Stimulated activated CD4-positive, alpha-beta T cell treated with anti-CD3 and anti-CD28 coated beads, Interleukin-15, amount 100 ng/mL, for 48 hours (primary cell): ENCODE data around the gene SLC5A6.

ENCODE experiments used
- DNase-seq, 2 donors: peaks; one replicate each; pipeline ENCODE4 v3.0.0-alpha.2; 2020; ENCODE audit warnings: low read depth in 2 of 2

Gene SLC5A6

DNA sequence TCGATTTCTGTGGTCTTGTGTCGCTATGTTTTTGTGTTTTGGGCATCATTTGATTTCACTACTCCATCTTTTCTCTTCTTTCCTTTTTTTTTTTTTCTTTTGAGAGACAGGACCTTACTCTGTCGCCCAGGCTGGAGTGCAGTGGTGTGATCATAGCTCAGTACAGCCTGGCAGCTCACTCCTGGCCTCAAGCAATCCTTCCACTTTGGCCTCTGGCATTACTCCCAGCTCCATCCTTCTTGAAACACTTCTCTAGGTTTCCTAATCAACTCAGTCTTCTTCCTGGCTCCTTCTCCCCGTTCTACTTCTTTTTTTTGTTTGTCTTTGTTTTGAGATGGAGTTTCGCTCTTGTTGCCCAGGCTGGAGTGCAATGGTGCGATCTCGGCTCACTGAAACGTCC lies 36.7 kb downstream of the SLC5A6 start:
- DNase-seq = no peak

DNA sequence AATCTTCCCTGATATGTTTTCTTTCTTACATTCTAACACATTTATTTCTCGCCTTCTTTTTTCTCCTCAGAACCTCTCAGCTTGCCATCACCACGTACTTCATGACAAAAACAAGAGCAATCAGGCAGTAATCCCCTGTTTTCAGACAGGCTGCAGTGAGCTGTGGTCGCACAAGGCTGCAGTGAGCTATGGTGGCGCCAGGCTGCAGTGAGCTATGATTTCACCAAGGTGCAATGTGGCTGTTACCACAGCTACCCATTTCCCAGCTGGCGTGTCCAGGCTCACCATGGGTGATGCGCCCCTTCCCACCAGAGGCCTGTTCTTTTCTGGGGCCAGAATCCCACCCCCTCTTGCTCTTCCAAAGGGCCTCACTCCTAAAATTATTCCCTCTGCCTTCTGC lies 37.4 kb downstream of the SLC5A6 start:
- no peak for DNase-seq

DNA sequence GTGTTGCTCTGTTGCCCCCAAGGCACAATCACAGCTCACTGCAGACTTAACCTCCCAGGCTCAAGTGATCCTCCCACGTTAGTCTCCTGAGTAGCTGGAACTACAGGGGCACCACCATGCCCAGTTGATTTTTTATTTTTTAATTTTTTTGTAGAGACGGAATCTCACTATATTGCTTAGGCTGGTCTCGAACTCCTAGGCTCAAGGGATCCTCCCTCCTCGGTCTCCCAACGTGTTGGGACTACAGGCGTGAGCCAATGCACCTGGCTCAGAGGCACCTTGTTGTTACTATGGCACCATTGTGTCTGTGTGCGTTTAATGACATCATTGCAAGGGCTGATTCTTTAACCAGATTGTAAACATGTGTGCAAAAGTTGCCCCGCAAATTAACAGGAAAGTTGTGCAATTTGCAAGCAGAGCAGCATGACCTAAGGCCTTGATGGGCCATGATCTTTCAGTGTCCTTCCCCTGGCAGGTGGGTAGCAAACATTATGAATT lies 40.7 kb downstream of the SLC5A6 start:
- DNase-seq = no peak

DNA sequence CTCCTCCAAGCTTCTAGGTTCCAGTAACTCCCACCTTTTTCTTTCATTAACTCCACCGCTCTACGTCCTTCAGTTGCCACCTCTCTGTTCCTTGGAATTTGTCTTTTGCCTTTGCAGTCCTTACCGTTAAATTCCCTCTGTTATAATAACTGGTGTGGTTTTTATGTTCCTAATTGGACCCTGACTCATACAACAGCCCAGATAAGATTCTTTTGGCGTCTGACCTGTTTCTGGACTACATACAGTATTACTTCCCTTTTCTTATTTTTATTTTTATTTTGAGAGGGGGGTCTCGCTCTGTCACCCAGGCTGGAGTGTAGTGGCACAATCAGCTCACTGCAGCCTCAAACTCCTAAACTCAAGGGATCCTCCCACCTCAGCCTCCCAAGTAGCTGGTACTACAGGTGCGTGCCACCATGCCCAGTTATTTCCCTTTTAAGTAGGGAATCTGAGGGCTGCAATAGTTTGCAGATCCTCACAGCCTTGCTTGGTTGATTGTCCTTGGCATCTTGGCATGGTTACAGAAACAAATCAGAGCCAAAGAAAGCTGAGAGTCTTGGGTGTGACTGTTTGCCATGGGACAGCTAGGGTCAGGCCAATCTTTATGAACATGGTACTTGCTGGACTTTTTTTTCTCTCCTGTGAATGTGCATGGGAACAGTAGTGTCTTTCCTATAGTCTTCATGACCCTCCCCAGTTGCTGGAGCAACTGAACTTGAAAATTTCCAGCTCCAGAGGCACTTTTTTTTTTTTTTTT lies 41.3 kb downstream of the SLC5A6 start:
- DNase-seq = no peak

DNA sequence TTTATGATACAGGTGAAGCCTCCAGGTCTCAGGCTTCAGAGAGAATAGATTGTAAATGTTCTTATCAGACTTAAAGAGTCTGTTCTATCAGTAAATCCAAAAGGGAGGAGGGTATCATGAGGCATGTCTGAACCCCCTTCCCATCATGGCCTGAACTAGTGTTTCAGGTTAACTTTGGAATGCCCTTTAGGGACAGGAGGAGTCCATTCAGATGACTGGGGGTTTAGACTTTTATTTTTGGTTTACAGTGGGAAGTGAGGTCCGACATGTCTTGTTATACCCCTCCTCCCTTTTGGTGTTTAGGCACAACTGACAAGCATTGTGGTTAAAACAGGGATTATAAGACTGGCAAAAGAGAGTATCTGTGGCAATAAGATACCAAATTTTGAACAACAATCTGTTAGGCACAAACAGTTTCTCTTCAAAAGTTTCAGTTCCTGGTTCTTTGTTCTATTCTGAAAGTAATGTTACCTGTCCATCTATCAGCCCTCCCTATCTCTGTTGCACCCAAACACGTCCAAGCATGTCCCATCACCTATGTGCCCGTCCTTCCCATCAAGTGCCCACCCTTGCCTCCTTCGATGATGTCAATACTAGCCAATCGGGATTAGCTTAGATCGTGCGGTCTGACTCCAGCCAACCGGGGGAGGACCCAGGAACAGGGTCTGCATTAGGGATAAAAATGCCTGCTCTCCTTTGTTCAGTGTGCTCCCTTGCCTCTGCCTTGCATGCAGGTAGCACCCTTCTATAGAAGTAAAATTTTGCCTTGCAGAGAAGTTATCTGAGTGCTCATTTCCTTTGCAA lies 46.9 kb downstream of the SLC5A6 start:
- no peak for DNase-seq

DNA sequence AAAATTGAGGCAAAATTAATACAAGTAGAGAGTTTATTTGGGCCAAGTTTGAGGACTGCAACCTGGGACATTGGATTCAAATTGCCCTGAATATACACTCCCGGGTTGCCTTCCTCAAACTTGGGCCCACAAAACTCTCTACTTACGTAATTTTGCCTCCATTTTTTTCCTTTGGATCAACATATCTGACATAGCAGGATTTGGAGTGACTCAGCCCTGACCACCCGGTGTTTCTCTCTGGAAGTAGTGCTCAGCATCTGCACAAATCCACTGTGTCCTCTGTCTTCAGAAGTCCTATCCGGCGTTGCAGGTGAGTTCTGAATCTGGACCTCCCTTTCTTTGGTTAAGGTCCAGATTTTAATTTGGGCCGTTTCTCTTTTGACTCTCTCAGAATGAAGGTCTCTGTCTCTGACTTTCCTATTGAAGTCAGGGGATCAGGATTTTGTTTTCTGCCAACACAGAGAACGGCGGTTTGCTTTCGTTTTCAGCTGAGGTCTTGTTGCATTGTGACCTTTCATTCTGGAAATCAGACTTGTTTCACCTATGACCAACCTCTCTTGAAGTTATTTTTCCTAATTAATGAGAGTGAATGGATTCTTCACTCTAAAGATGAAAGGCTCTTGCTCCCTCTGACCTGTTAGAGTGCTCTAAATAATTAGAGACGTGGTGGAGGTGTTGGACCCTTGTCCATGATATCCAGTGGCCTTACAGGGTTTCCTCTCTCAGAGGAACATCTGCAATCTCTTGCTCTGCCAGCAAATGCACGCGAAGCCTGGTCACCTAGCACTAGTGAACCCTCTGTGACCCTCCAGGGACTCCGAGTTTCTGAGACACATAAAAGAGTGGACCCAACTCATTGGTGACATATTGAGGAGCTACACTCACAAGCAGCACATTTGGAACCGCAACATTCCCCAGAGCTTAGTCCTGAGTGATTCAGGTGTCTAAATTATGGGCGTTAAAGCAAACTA lies 49.6 kb downstream of the SLC5A6 start:
- DNase-seq = no peak

DNA sequence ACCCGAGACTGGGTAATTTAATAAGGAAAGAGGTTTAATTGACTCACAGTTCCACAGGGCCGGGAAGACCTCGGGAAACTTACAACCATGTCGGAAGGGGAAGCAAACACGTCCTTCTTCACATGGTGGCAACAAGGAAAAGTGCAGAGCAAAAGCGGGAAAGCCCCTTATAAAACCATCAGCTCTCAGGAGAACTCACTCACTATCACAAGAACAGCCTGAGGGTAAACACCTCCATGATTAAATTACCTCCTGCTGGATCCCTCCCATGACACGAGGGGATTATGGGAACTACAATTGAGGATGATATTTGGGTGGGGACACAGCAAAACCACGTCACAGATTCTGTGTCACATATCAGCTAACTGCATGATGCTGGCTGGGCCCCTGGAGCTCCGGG lies 51.9 kb downstream of the SLC5A6 start:
- no peak for DNase-seq

DNA sequence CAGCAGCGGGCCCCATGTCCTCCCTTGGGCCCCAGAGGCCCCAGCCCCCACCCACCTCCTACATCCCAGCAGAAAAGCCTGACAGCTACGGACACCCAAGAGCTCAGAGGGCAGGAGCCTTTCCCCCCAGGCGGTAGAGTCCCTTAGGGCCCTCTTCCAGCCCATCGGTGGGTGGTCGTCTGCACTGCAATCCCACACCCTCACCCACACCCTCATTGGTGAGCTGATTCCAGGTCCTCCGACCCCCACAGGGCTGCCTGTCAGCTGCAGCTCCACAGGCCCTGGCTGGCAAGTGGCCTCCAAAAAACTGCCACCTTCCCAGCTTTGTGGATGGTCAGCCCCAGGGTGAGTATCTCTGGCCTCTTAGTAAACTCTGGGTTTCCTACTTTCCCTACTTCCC lies 52.8 kb downstream of the SLC5A6 start:
- DNase-seq = no peak

DNA sequence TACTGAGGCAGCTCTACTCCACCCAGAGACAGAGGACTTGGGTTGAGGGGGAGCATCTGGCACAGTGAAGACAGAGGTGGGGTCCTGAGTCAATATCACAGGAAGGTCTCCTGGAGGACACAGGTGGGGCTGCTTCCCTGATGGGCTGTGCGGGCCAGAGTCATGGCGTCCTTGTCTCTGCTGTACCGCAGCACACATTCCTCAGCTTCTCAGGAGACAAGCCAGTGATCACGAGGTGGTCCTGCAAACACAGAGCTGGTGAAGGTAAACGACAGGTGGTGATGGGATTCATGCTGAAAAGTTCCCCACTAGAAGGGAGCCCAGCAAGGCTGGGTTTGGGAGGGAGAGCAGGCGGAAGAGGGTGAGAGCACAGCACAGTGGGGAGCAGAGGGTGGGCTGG lies 53.6 kb downstream of the SLC5A6 start:
- DNase-seq = no peak

DNA sequence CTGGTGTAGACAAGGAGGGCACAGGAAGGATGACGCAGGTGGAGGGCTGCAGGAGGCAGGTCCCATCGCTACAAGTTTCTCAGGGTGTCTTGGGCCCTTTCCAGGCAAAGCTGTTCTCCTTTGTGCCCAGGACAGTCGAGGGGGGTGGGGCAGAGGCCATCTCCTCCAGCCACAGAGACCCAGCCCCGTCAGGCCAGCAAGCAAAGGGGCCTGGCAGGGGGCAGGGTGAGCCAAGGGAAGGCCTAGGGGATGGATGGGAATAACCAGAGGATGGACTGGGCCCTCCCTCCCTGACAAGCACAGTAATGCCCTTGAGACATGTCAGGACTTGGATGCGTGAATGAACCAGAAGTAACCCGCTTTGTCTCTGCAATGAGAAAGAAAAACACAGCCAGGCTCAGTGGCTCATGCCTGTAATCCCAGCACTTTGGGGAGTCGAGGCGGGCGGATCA lies 57.0 kb downstream of the SLC5A6 start:
- no peak for DNase-seq

DNA sequence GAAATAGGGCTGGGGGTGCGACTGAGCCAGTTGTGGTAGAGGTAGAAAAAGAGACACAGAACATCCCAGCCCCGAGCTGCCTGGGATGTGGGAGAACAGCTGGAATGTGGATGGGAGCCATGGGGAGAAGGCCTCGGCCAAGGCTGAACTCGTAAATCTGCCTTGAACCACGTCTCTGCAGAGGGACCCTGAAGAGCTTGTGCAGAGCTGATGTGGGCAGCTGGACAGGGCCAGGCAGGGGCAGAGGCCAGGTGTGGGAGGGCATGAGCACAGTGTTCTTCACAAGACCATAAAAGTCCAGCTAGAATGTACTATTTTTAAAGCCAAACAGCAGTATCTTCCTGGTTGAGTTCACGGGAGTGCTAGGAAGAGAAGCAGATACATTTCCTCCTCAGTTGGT lies 57.6 kb downstream of the SLC5A6 start:
- no peak for DNase-seq

DNA sequence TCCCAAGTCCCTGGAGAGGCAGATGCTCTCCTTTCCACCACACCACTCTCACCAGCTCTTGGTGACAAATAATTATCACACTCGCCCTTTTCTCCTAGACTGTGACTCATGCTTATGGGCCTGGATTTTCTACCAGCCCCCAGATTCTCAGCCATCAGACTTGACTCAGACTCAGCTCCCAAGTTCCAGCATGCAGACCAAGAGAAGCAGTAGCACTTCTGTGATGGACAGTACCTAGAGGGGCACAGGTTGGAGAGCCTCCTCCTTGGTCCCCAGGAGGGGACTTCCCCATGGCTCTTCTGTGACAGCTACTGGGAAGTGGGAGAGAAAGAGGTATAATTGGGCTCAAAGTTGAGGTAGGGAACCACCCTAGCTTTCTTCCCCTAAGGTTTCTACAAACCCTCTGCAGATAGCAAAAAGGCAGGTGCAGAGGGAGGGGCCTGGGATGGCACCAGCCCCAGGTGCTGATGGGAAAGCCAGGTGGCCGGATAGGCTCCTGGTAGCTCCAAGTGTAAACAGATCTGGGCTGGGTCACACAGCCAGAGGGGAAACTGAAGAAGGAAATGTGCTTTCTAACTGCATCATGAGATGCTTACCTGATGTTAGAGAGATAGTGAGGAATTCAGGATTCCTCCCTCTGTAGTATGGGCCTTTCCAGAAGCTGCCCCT lies 59.1 kb downstream of the SLC5A6 start:
- DNase-seq = no peak

DNA sequence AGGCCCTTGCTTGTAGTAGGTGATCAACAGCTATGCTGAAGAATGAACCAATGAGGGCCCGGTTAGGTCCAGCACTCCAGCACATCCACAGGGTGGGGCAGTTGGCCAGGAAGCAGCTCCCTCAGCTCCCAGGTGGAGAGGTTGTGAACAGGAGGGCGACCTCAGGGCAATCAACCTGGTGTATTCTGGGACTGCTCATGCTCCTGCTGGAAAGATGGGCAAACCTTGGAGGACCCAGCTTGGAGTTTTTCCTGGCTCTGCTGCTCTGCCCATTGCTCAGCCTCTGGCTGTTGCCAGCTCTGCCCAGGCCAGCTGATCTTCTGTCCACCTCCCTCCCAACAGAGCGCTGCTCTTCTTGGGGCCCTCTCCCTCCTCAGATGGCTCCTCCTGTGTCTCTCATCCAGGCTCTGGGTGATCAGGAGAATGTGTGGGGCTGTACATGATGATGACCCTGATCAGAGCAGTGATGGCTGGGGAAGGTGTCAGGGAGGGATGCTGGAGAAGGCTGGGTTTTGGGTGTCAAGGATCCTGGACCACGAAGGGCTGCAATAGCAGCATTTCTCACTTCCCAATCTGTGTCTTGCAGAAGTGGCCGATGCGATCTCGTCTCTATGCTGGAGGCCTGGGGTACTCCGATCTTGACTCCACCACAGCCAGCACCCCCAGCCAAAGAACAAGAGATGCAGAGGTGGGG lies 59.8 kb downstream of the SLC5A6 start:
- DNase-seq = no peak

DNA sequence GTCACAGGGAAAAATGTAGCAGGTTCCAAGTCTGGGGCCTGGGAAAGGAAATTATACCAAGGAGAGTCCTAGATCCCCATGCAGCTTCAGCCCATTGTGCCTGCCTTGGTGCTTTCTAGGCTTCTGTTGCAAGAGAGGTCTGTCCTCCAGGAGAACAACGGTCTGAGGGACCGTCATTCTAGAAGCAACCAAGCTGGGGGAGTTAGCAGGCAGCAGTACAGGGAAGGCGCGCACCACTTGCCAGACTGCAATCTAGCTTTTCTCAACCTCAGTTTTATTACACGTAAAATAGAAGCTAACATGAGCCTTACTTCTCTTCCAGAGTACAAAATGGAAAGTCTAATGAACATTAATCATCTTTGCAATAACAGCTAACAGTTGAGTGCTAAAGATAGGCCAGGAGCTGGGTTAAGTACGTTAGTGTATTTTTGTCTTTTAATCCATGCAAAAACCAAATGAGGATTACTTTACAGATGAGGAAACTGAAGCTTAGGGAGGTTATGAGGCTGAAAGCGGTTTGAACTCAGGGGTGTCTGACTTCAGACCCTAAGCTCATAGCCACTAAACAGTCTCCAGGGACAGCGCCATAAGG lies 61.3 kb downstream of the SLC5A6 start:
- no peak for DNase-seq
